Muscle of back (tissue), 11 donors: ENCODE measurements around the gene PRKCA. TPM values are rescaled to one million over a fixed set of nuclear protein-coding genes. Genes with fewer than 3 reads are reported as not detected.
"Not testable (repeated sequence)": the region's sequence is repeated elsewhere in the genome, so short reads cannot be mapped to it uniquely, and the experiment has no call there.

Experiments used
- DNase-seq, 3 donors: peaks; one replicate each; pipeline versions ENCODE4 v3.0.0 to v3.0.0-alpha.2; 2013
- polyA plus RNA-seq, 10 donors: library from polyadenylated mRNA; unstranded; fragments of 120-200 nt; gene quantifications; one replicate each; pipeline ENCODE4 v1.2.1, GENCODE V29; 2013; ENCODE audit not compliant: insufficient read length in 10 of 10

The PRKCA gene
- polyA plus RNA-seq, 10 donors: 3.0 to 5.1 (median 4.1) TPM

DNA sequence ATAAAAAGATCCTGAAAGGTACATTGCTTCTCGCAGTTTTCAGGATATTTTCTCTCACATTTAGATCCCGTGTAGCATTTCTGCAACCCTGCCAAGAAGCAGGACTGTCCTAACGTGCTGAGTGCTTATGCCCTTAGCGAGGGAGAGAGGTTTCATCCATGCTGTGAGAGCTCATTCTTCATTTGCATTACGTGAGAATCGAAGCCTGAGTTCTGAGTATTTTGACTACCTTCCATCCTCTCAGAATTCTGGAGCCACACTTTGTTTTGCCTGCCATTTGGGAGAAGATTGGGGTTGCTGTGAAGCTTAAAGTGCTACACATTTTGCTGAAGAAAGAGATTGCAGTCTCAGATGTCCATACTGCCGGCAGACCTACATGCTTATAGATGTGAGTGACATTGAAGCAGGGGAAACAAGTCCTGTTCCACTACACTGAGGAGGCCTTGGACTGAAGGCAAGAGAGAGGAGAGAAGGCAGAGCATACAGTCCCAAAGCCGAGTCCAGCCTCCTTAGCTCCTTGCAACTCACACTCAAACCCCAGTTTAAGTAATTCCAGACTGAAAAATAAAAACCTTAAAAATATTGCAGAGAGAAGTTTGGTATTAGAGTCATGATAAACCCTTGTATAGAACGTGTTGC is 183.0 kb downstream of the PRKCA start:
- no peak for DNase-seq

GRCh38 chr17:66487121-66487520 is 184.7 kb downstream of the PRKCA start:
- no peak for DNase-seq

DNA sequence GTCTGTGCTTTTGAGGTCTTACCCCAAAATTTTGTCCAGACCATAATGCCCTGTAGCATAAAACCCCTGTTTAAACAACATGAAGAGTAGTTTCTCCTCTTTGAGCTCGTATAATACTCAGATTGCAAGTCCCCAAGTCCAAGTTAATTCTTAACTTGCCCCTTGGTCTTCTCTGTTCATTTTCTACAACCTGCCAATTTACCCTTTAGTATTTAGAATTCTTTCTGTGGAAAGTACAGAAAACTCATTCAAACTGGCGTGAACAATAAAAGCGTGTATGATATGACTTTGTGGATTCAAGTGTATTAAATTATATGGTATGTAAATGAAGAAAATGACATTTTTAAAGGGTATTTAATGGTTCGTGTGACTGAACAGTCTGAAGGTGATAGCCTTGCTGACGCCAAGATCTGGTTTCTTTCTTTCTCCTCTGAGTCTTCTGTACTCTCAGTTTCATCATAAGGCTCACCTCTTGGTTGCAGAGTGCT is 185.6 kb downstream of the PRKCA start:
- DNase-seq: no peak

DNA sequence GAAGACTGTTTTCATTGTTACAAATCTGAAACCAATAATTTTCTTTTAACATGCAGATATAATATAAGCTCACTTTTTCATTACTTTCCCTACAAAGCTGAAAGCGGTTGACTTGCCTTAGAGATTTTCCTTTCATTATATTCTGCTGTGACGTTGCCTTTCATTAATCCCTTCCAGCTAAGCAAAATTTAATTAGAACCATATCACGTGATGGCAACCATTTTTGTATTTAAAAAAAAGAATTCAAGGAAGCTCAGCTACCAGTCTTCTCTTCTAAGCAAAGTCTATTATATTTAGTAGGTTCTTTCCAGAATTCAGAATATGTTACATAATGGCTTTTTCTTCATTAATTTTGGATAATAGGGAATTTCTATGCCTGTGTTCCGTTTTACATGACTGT is 186.5 kb downstream of the PRKCA start:
- no peak for DNase-seq

DNA sequence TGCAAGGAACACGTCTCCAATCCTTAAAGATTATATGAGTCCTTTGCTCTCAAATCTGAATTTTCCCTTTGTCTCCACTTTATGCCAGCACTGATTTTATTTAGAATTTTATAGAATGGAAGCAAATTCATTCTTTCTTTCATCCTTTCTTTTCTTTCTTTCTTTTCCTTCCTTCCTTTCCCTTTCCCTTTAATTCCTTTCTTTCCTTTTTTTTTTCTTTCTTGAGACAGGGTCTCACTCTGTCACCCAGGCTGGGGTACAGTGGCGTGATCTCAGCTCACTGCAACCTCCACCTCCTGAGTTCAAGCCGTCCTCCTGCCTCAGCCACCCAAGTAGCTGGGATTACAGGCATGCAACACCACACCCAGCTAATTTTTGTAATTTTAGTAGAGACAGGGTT is 187.2 kb downstream of the PRKCA start:
- DNase-seq: not testable (repeated sequence)

DNA sequence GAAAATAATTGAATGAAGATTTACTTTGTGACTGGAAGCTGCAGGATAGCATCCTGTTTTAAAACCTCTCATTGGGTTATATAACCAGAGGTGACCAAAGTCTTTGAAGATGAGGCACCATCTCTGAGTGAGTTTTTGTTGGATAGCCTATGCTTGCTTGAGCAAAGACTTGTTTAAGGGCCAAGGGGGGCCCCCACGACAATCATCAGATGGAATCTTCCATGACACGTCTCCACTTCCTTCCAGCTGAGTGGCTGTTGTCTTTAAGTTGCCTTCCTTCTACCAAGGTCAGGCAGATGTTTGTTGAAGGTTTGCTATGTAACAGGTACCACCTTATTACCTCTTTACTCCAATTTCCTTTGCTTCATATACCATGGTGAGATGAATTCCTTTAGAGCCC is 188.8 kb downstream of the PRKCA start:
- no peak for DNase-seq

GRCh38 chr17:66491665-66492064 is 189.3 kb downstream of the PRKCA start:
- DNase-seq: no peak

GRCh38 chr17:66492080-66492479 is 189.7 kb downstream of the PRKCA start:
- no peak for DNase-seq

- DNase-seq: peak in 1 of 3 donors; percentile 30
Measured at GRCh38 chr17:66492561-66493005, 190.2 kb downstream of the PRKCA start.

- peak in 1 of 3 donors; percentile 36 for DNase-seq
Measured at GRCh38 chr17:66493283-66494019, 191.0 kb downstream of the PRKCA start.

GRCh38 chr17:66494023-66494803 is 191.8 kb downstream of the PRKCA start:
- DNase-seq: peak in 1 of 3 donors; percentile 79

DNA sequence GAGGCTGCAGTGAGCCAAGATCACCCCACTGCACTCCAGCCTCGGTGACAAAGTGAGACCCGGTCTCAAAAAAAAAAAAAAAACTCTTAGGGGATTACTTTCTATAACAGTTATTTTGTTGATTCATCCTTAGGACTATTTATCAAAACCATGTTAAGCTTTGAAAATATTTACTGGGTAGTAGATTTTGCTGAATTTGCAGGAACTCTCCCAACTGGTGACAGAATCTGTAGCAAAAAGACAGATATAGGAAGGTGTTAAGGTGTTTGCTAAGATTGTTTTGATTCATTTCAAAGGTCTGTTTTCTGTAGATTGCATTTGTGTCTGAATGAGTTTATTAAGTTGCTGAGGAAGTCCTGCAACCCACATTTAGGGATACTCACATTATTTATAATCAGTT is 192.6 kb downstream of the PRKCA start:
- DNase-seq: no peak

DNA sequence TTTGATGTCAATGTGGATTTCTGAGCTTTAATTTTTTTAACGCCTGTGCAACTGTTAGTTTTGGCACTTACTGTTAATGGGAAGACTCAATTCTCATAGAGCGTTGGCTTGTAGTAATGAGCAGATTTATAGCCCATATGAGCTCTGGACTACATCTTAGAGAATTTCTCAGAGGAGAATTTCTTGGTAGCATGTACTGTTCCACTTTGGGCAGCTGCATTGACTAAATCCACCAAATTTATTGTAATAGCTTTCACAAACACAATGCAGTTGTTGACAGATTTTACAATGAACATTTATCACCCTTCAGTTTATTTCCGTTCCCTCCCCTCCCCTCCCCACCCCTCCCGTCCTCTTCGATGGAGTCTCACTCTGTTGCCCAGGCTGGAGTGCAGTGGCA is 193.9 kb downstream of the PRKCA start:
- peak in 1 of 3 donors; percentile 13 for DNase-seq

DNA sequence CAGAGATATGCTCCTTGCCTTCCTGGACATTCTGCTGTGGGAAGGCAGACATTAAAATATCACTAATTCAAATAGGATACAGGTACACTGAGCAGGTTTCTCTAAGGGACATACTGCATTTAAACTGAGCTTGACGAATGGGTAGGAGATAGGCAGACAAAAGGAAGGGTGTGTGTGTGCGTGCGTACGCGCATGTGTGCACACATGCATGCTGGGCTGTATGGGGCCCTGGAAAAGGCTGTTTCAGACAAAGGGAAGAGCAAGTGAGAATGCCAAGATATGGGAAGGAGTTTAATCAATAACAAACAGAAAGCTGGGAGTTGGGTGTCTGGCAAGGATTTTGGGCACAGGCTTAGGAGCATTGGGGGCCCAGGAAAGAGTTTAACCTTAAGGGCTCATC is 196.2 kb downstream of the PRKCA start:
- no peak for DNase-seq

DNA sequence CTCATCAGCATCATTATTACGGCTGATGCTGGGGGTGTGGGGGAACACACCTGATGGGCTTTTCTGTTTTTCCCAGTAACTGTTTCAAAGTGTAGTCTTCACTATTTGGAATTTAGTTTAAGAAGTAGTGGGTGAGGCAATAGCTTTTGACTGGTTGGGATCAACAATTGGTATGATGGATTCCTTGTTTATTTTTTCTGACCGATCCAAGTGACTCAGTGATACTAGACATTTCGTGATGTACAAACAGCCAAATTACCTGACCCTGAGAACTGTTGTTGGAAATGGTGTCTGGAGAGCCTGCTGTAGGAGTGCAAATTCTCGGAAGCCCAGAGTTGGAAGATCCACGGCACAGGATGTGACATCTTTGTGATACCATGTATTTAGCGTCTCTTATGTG is 204.2 kb downstream of the PRKCA start:
- no peak for DNase-seq

- DNase-seq: peak in 2 of 3 donors; percentile 29 to 41
Measured at GRCh38 chr17:66507103-66507923, 204.9 kb downstream of the PRKCA start.

- DNase-seq: no peak
Measured at GRCh38 chr17:66507982-66508760, 205.8 kb downstream of the PRKCA start.

- DNase-seq: no peak
Measured at GRCh38 chr17:66508896-66509844, 206.8 kb downstream of the PRKCA start.

GRCh38 chr17:66509926-66510325 is 207.5 kb downstream of the PRKCA start:
- no peak for DNase-seq

- no peak for DNase-seq
Measured at GRCh38 chr17:66511135-66511534, 208.7 kb downstream of the PRKCA start.
